Measurements from ENCODE around the gene CBX2.

- TF ChIP-seq, protein P1, sequence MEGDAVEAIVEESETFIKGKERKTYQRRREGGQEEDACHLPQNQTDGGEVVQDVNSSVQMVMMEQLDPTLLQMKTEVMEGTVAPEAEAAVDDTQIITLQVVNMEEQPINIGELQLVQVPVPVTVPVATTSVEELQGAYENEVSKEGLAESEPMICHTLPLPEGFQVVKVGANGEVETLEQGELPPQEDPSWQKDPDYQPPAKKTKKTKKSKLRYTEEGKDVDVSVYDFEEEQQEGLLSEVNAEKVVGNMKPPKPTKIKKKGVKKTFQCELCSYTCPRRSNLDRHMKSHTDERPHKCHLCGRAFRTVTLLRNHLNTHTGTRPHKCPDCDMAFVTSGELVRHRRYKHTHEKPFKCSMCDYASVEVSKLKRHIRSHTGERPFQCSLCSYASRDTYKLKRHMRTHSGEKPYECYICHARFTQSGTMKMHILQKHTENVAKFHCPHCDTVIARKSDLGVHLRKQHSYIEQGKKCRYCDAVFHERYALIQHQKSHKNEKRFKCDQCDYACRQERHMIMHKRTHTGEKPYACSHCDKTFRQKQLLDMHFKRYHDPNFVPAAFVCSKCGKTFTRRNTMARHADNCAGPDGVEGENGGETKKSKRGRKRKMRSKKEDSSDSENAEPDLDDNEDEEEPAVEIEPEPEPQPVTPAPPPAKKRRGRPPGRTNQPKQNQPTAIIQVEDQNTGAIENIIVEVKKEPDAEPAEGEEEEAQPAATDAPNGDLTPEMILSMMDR (IDR thresholded peaks at IDR 0.05; ENCODE audit: insufficient read depth, low read length, poor library complexity, severe bottlenecking): no peak
- TF ChIP-seq EZH2phosphoT487 (conservative IDR thresholded peaks at IDR 0.05; ENCODE audit: low read length): no peak
Measured at GRCh38 chr17:79748295-79749099, 29.5 kb upstream of the CBX2 start.

Data from SU-DHL-6 (cell line).